CD14-positive monocyte (primary cell): Measurements from ENCODE around the gene SLC25A21. TPM values are rescaled to one million over a fixed set of nuclear protein-coding genes. Genes with fewer than 3 reads are reported as not detected.

Experiments used
- DNase-seq, 3 donors: peaks; one replicate each; pipeline ENCODE4 v3.0.0-alpha.2; 2011 to 2022
- H2AFZ ChIP-seq: 2 replicates; pipeline ENCODE4 v1.6.0; 2012; ENCODE audit warnings: mild to moderate bottlenecking, low read depth, low read length, inconsistent platforms; ENCODE audit not compliant: insufficient read depth, poor library complexity, severe bottlenecking
- H3K27ac ChIP-seq, 2 donors: 1 replicate in 1 of 2; 2 replicates in 1 of 2; pipeline ENCODE4 v1.5.1; 2012 to 2013; ENCODE audit warnings: low read length in 2 of 2, control low read depth in 1 of 2, inconsistent platforms in 1 of 2, low read depth in 1 of 2, mild to moderate bottlenecking in 1 of 2
- H3K27me3 ChIP-seq, 2 donors: one replicate each; pipeline versions ENCODE4 v1.6.0 to v1.6.1; 2011 to 2013; ENCODE audit warnings: low read length in 2 of 2; ENCODE audit not compliant: control insufficient read depth in 2 of 2, insufficient read depth in 2 of 2
- H3K36me3 ChIP-seq, 2 donors: replicated peaks in 1 of 2; 1 replicate in 1 of 2; 2 replicates in 1 of 2; pipeline versions ENCODE4 v1.5.1 to v1.6.1; 2012 to 2013; ENCODE audit warnings: low read length in 2 of 2, control low read depth in 1 of 2, inconsistent platforms in 1 of 2, mild to moderate bottlenecking in 1 of 2; ENCODE audit not compliant: insufficient read depth in 2 of 2, control insufficient read depth in 1 of 2
- H3K4me1 ChIP-seq, 2 donors: 1 replicate in 1 of 2; 2 replicates in 1 of 2; pipeline versions ENCODE4 v1.5.1 to v1.6.1; 2012 to 2013; ENCODE audit warnings: low read length in 2 of 2, control low read depth in 1 of 2, inconsistent platforms in 1 of 2, mild to moderate bottlenecking in 1 of 2, moderate library complexity in 1 of 2; ENCODE audit not compliant: insufficient read depth in 2 of 2, control insufficient read depth in 1 of 2
- H3K4me2 ChIP-seq: replicated peaks from 2 replicates; pipeline ENCODE3; 2012; ENCODE audit warnings: low read length, moderate library complexity, mild to moderate bottlenecking; ENCODE audit not compliant: poor library complexity, severe bottlenecking; ENCODE audit errors: extremely low read depth
- H3K4me3 ChIP-seq, 3 experiments: fragments of 200-600 bp in 1 of 3; sonication (generic) in 1 of 3; replicated peaks in 1 of 3; 1 replicate in 2 of 3; 2 replicates in 1 of 3; pipeline ENCODE4 v1.5.1; 2011 to 2013; ENCODE audit warnings: low read length in 3 of 3, mild to moderate bottlenecking in 3 of 3, control low read depth in 2 of 3, low read depth in 2 of 3, inconsistent platforms in 1 of 3, moderate library complexity in 1 of 3
- H3K79me2 ChIP-seq: 2 replicates; pipeline ENCODE4 v1.6.0; 2012; ENCODE audit warnings: mild to moderate bottlenecking, control low read depth, inconsistent platforms, low read length, moderate library complexity; ENCODE audit not compliant: insufficient read depth
- H3K9ac ChIP-seq: 2 replicates; pipeline ENCODE4 v1.6.0; 2017; ENCODE audit warnings: low read length, mild to moderate bottlenecking; ENCODE audit not compliant: insufficient read depth, poor library complexity, severe bottlenecking
- H3K9me3 ChIP-seq, 2 donors: replicated peaks in 1 of 2; 1 replicate in 1 of 2; 2 replicates in 1 of 2; pipeline versions ENCODE4 v1.5.1 to v1.6.1; 2012 to 2013; ENCODE audit warnings: low read length in 2 of 2, control low read depth in 1 of 2; ENCODE audit not compliant: control insufficient read depth in 1 of 2, insufficient read depth in 1 of 2
- H4K20me1 ChIP-seq: 2 replicates; pipeline ENCODE4 v1.6.0; 2012; ENCODE audit warnings: mild to moderate bottlenecking, low read length, control low read depth, moderate library complexity; ENCODE audit not compliant: insufficient read depth
- H3K27ac Mint-ChIP-seq, 7 donors: one replicate each; pipeline ENCODE4 v1.8.0; 2020; ENCODE audit warnings: mild to moderate bottlenecking in 7 of 7, mixed read lengths in 7 of 7, moderate library complexity in 6 of 7, inconsistent platforms in 2 of 7
- H3K27me3 Mint-ChIP-seq, 3 donors: one replicate each; pipeline ENCODE4 v1.8.0; 2021 to 2022; ENCODE audit warnings: low read depth in 3 of 3, mild to moderate bottlenecking in 3 of 3, mixed read lengths in 3 of 3, moderate library complexity in 3 of 3, inconsistent platforms in 1 of 3
- H3K36me3 Mint-ChIP-seq, 2 donors: one replicate each; pipeline ENCODE4 v1.8.0; 2020; ENCODE audit warnings: mixed read lengths in 2 of 2, inconsistent platforms in 1 of 2, mild to moderate bottlenecking in 1 of 2
- H3K4me1 Mint-ChIP-seq: one replicate; pipeline ENCODE4 v1.8.0; 2020; ENCODE audit warnings: mild to moderate bottlenecking, mixed read lengths
- H3K4me3 Mint-ChIP-seq, 2 donors: one replicate each; pipeline ENCODE4 v1.8.0; 2020; ENCODE audit warnings: mild to moderate bottlenecking in 2 of 2, mixed read lengths in 2 of 2, moderate library complexity in 1 of 2
- H3K9me3 Mint-ChIP-seq, 7 donors: one replicate each; pipeline ENCODE4 v1.8.0; 2020 to 2022; ENCODE audit warnings: mixed read lengths in 7 of 7, mild to moderate bottlenecking in 6 of 7, moderate library complexity in 6 of 7, inconsistent platforms in 2 of 7
- WGBS: methylation state at CpG from one replicate; pipeline ENCODE4 v1.1.5; 2013; ENCODE audit warnings: missing lambda C conversion rate; ENCODE audit not compliant: insufficient coverage; 5-methylcytosine and 5-hydroxymethylcytosine counted together
- intact Hi-C, 2 donors: fragments of 100-400 bp; cut with micrococcal nuclease; formaldehyde crosslinking; loops; one replicate each; pipeline versions ENCODE4 v1.15.0 to v1.15.1; 2023
- polyA plus RNA-seq, 3 donors: library from polyadenylated mRNA; depleted of rRNA in 1 of 3; unstranded in 2 of 3; stranded (reverse) in 1 of 3; fragments of 300-500 nt in 2 of 3; fragments of >200 nt in 1 of 3; fragmentation: Illumina TruSeq in 2 of 3; gene quantifications; 1 replicate in 2 of 3; 2 replicates in 1 of 3; pipeline ENCODE4 v1.2.3, GENCODE V29; 2012 to 2021
- TF ChIP-seq, protein P1 (sequence below): fragments of 200-600 bp; IDR thresholded peaks from one replicate; pipeline ENCODE4 v1.8.0; 2022; ENCODE audit warnings: antibody characterized with exemption, mild to moderate bottlenecking

SLC25A21 gene
- polyA plus RNA-seq, 3 donors: not detected

DNA sequence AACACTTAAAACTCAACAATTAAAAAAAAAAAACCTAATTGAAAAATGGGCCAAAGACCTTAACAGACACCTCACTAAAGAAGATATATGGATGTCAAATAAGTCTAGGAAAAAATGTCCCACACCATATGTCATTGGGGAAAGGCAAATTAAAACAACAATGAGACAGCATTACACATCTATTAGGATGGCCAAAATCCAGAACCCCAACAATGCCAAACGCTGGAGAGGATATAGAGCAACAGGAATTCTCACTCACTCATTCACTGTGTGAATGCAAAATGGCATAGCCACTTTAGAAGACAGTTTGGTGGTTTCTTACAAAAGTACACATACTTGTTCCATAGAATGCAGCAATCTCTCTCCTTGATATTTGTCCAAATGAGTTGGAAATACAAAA, 173.7 kb downstream of the SLC25A21 start:
- no peak overlapping the region for H3K4me3 ChIP-seq
- H3K9me3 Mint-ChIP-seq: peaks cover 0 to 2% (median 0%) of the 10 kb centered on the region in 7 donors
- H3K79me2 ChIP-seq: no peaks in the 10 kb centered on the region
- no peak for DNase-seq
- intact Hi-C loops: no loop called here
- peaks cover 0 to 2% (median 0%) of the 10 kb centered on the region in 3 donors for H3K27me3 Mint-ChIP-seq
- peaks cover 0 to 3% of the 10 kb centered on the region in 2 donors for H3K9me3 ChIP-seq
- no peak overlapping the region for H2AFZ ChIP-seq
- H3K4me2 ChIP-seq: no peak overlapping the region
- H3K36me3 ChIP-seq: no peaks in the 10 kb centered on the region
- H3K4me1 Mint-ChIP-seq: no peaks in the 10 kb centered on the region
- H4K20me1 ChIP-seq: no peaks in the 10 kb centered on the region
- no peak overlapping the region for H3K9ac ChIP-seq
- H3K27me3 ChIP-seq: no peaks in the 10 kb centered on the region
- H3K27ac ChIP-seq: no peak overlapping the region
- no CpG with 5 or more reads among the region's 1 CpG for WGBS
- no peak overlapping the region for H3K4me3 Mint-ChIP-seq
- no peaks in the 10 kb centered on the region for H3K4me1 ChIP-seq
- no peaks in the 10 kb centered on the region for H3K36me3 Mint-ChIP-seq
- TF ChIP-seq, protein P1, sequence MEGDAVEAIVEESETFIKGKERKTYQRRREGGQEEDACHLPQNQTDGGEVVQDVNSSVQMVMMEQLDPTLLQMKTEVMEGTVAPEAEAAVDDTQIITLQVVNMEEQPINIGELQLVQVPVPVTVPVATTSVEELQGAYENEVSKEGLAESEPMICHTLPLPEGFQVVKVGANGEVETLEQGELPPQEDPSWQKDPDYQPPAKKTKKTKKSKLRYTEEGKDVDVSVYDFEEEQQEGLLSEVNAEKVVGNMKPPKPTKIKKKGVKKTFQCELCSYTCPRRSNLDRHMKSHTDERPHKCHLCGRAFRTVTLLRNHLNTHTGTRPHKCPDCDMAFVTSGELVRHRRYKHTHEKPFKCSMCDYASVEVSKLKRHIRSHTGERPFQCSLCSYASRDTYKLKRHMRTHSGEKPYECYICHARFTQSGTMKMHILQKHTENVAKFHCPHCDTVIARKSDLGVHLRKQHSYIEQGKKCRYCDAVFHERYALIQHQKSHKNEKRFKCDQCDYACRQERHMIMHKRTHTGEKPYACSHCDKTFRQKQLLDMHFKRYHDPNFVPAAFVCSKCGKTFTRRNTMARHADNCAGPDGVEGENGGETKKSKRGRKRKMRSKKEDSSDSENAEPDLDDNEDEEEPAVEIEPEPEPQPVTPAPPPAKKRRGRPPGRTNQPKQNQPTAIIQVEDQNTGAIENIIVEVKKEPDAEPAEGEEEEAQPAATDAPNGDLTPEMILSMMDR: no peak
- no peak overlapping the region for H3K27ac Mint-ChIP-seq

DNA sequence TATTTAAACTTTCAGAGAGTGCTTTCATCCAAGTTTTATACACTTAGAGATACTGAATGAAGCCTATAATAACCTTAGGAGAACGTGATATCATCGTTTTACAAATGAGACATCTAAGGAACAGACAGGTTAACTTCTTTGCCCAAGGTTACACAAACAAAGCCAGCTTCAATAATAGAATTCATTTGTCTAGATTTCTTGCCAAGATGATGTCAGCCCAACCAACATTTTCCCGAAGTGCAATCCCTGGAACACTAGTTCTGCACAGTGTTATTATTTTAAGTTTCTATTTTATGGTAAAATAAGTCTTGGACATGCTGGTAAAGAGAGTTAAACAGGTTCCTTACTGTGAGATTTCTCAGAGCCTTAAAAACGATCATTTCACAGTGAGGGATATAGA, 174.6 kb downstream of the SLC25A21 start:
- Mint-ChIP-seq H3K36me3 (no peaks in the 10 kb centered on the region), H3K4me1 (no peaks in the 10 kb centered on the region), H3K9me3 (peaks cover 0 to 2% (median 0%) of the 10 kb centered on the region in 7 donors), H3K27me3 (peaks cover 0 to 2% (median 0%) of the 10 kb centered on the region in 3 donors), H3K4me3 (no peak overlapping the region), H3K27ac (no peak overlapping the region)
- H3K79me2 ChIP-seq: no peaks in the 10 kb centered on the region
- H3K9ac ChIP-seq: no peak overlapping the region
- TF ChIP-seq, protein P1: no peak
- no peak for DNase-seq
- H3K27me3 ChIP-seq: no peaks in the 10 kb centered on the region
- H3K9me3 ChIP-seq: peaks cover 0 to 3% of the 10 kb centered on the region in 2 donors
- H3K4me1 ChIP-seq: no peaks in the 10 kb centered on the region
- intact Hi-C loops: no loop called here
- H4K20me1 ChIP-seq: no peaks in the 10 kb centered on the region
- H3K4me2 ChIP-seq: no peak overlapping the region
- no peak overlapping the region for H3K4me3 ChIP-seq
- H2AFZ ChIP-seq: no peak overlapping the region
- WGBS: 92% methylated on average over 2 of the region's 4 CpGs
- H3K27ac ChIP-seq: no peak overlapping the region
- H3K36me3 ChIP-seq: no peaks in the 10 kb centered on the region
